ENCODE results near the gene AHDC1.

DNA sequence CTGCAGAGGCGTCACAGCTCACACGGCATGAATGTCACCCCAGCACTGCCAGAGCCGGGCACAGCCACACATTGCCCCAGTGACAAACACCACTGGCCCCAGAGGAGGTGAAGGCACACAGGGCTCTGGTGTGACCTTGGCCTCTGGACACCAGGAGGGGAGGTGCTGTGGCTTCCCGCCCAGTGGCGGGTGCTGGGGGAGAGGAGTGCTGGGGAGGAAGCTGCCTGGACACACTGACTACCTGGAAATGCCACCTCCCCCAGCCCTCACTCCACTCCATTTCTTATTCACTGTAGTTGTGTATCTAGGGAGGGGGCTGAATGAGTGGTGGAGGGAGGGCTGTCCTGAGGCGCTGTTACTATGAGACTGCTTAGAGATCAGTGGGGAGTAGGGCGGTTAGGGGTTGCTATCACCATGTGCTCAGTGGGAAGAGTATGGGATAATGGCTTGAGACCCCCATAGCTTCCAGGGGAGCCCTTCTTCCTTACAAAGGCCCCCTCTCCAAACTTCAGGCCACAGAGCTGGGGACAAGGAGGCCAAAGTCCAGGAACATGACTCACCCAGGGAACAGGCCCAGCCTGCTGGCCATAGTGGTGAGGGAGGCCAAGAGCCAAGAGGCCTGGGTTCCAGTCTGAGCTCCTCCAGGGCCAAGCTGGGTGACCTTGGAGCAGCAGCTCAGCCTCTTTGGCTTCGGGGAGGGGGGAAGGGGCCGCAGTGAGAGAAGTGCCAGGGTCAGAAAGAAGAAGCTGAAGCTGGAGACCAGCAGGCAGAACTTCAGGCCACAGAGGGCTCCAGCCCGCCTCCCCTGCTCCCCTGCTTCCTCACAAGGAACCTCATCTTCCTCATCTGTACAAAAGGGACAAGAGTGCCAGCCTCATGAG lies 40.1 kb downstream of the AHDC1 start:
- TF ChIP-seq, protein P1, sequence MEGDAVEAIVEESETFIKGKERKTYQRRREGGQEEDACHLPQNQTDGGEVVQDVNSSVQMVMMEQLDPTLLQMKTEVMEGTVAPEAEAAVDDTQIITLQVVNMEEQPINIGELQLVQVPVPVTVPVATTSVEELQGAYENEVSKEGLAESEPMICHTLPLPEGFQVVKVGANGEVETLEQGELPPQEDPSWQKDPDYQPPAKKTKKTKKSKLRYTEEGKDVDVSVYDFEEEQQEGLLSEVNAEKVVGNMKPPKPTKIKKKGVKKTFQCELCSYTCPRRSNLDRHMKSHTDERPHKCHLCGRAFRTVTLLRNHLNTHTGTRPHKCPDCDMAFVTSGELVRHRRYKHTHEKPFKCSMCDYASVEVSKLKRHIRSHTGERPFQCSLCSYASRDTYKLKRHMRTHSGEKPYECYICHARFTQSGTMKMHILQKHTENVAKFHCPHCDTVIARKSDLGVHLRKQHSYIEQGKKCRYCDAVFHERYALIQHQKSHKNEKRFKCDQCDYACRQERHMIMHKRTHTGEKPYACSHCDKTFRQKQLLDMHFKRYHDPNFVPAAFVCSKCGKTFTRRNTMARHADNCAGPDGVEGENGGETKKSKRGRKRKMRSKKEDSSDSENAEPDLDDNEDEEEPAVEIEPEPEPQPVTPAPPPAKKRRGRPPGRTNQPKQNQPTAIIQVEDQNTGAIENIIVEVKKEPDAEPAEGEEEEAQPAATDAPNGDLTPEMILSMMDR (IDR thresholded peaks at IDR 0.05) = no peak
- TF ChIP-seq, protein P2, sequence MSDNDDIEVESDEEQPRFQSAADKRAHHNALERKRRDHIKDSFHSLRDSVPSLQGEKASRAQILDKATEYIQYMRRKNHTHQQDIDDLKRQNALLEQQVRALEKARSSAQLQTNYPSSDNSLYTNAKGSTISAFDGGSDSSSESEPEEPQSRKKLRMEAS (CRISPR knock-in tag; IDR thresholded peaks at IDR 0.05) = no peak
- TF ChIP-seq SP1 (CRISPR knock-in tag; conservative IDR thresholded peaks at IDR 0.05) (no peak), ZNF423 (CRISPR knock-in tag; IDR thresholded peaks at IDR 0.05) (no peak), TEAD4 (CRISPR knock-in tag; IDR thresholded peaks at IDR 0.05) (no peak), ETV6 (CRISPR knock-in tag; IDR thresholded peaks at IDR 0.05) (no peak)

Data from WTC11 (cell line).